ENCODE measurements around the gene NFX1. TPM values are rescaled to one million over a fixed set of nuclear protein-coding genes. Genes with fewer than 3 reads are reported as not detected.

Gene NFX1
- total RNA-seq, 1 experiment from 2014 or later, result 32.6 TPM

DNA sequence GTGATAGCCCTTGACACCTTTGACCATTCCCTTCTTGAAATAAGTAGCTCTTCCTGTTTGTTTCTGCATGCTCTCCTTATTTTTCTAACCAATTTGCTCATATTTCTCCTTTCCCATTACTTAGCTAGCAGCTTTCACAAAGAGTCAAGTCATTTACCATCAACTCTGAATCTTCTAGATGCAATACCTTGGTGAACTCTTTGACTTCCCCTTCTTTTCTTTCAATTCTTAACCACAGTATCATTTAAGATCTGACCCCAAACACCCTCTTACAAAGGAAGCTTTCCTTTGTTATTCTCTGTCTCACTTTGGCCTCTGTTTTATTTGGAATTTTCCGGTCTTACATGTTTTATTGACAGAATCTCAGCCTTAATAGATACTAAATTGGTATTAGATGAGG lies 14.0 kb downstream of the NFX1 start:
- POLR2A ChIA-PET, result no interaction called here
- no peak for DNase-seq
- CTCF ChIA-PET, result no interaction called here
- H3K4me3 ChIP-seq (ENCODE audit: low read depth, low read length), result no peak overlapping the region
- intact Hi-C loops (cut with micrococcal nuclease; ENCODE audit: unreplicated experiment), result no loop called here
- H3K27me3 ChIP-seq (replicated peaks; ENCODE audit: control insufficient read depth, insufficient read depth, low read length), result no peaks in the 10 kb centered on the region
- H3K4me3 Mint-ChIP-seq (ENCODE audit: unreplicated experiment), result no peak overlapping the region
- H3K36me3 ChIP-seq (ENCODE audit: control insufficient read depth, insufficient read depth, low read length), result peaks cover 4% of the 10 kb centered on the region
- H3K27me3 Mint-ChIP-seq (ENCODE audit: insufficient read depth, unreplicated experiment), result no peaks in the 10 kb centered on the region
- TF ChIP-seq, protein P1, sequence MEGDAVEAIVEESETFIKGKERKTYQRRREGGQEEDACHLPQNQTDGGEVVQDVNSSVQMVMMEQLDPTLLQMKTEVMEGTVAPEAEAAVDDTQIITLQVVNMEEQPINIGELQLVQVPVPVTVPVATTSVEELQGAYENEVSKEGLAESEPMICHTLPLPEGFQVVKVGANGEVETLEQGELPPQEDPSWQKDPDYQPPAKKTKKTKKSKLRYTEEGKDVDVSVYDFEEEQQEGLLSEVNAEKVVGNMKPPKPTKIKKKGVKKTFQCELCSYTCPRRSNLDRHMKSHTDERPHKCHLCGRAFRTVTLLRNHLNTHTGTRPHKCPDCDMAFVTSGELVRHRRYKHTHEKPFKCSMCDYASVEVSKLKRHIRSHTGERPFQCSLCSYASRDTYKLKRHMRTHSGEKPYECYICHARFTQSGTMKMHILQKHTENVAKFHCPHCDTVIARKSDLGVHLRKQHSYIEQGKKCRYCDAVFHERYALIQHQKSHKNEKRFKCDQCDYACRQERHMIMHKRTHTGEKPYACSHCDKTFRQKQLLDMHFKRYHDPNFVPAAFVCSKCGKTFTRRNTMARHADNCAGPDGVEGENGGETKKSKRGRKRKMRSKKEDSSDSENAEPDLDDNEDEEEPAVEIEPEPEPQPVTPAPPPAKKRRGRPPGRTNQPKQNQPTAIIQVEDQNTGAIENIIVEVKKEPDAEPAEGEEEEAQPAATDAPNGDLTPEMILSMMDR (IDR thresholded peaks at IDR 0.05; ENCODE audit: insufficient read depth in 1 of 2, low read depth in 1 of 2, low read length in 1 of 2, severe bottlenecking in 1 of 2, unreplicated experiment in 1 of 2), result no peak
- no peak overlapping the region for H3K27ac Mint-ChIP-seq (ENCODE audit: unreplicated experiment)
- H3K4me1 Mint-ChIP-seq (ENCODE audit: low read depth, unreplicated experiment), result no peaks in the 10 kb centered on the region
- H3K9me3 Mint-ChIP-seq (ENCODE audit: unreplicated experiment), result no peaks in the 10 kb centered on the region
- no peaks in the 10 kb centered on the region for H3K4me1 ChIP-seq
- H3K9me3 ChIP-seq, result no peaks in the 10 kb centered on the region; the same call in 1 of the 2 replicates
- BruUV-seq (replicated peaks), result no TSS peak
- H3K36me3 Mint-ChIP-seq (ENCODE audit: insufficient read depth, unreplicated experiment), result peaks cover 22% of the 10 kb centered on the region

DNA sequence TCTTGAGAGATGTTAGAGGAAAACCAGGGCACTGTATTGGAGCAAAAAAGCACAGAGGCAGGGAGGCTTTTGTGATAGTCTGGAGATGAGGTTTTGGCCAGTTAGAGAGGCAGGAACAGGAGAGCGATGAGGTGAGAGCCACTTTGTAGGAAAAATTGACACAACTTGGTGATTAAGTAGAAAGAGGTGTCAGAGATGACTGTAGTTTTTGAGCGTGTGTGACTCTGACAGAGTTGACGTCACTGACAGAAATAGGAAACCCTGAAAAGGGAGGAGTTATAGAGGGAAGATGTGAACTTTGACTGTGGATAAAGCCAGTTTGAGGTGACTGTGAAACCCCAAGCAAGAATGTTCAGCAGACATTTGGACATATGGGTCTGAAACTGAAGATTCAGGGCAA lies 15.7 kb downstream of the NFX1 start:
- intact Hi-C loops (cut with micrococcal nuclease; ENCODE audit: unreplicated experiment), result no loop called here
- ChIA-PET POLR2A (no interaction called here), CTCF (no interaction called here)
- no peak for DNase-seq
- H3K4me3 ChIP-seq (ENCODE audit: low read depth, low read length), result no peak overlapping the region
- no peak overlapping the region for H3K27ac Mint-ChIP-seq (ENCODE audit: unreplicated experiment)
- TF ChIP-seq, protein P1 (IDR thresholded peaks at IDR 0.05; ENCODE audit: insufficient read depth in 1 of 2, low read depth in 1 of 2, low read length in 1 of 2, severe bottlenecking in 1 of 2, unreplicated experiment in 1 of 2), result no peak
- no peaks in the 10 kb centered on the region for H3K9me3 Mint-ChIP-seq (ENCODE audit: unreplicated experiment)
- H3K27me3 Mint-ChIP-seq (ENCODE audit: insufficient read depth, unreplicated experiment), result no peaks in the 10 kb centered on the region
- H3K36me3 ChIP-seq (ENCODE audit: control insufficient read depth, insufficient read depth, low read length), result peaks cover 4% of the 10 kb centered on the region
- H3K4me1 ChIP-seq, result no peaks in the 10 kb centered on the region
- no peaks in the 10 kb centered on the region for H3K27me3 ChIP-seq (replicated peaks; ENCODE audit: control insufficient read depth, insufficient read depth, low read length)
- no peak overlapping the region for H3K4me3 Mint-ChIP-seq (ENCODE audit: unreplicated experiment)
- BruUV-seq (replicated peaks), result no TSS peak
- no peaks in the 10 kb centered on the region for H3K4me1 Mint-ChIP-seq (ENCODE audit: low read depth, unreplicated experiment)
- no peaks in the 10 kb centered on the region; the same call in 1 of the 2 replicates for H3K9me3 ChIP-seq
- peaks cover 15% of the 10 kb centered on the region for H3K36me3 Mint-ChIP-seq (ENCODE audit: insufficient read depth, unreplicated experiment)

DNA sequence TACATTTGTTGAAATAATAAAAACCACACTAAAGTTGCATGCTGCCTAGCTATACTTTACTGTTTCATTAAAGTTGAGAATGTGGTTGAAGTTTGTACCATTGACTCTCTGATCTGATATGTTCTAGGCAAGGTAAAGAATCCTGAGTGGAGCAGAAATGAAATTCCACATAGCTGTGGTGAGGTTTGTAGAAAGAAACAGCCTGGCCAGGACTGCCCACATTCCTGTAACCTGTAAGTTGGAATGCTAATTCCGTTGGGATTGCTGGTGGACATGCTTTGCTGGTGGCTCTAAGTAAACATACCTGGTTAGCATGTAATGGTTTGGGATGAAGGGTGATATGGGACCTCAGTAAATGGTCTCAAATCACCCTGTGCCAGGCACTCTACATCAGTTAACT lies 16.8 kb downstream of the NFX1 start:
- BruUV-seq (replicated peaks), result no TSS peak
- no peak for DNase-seq
- Mint-ChIP-seq H3K4me3 (ENCODE audit: unreplicated experiment) (no peak overlapping the region), H3K9me3 (ENCODE audit: unreplicated experiment) (no peaks in the 10 kb centered on the region), H3K27ac (ENCODE audit: unreplicated experiment) (no peak overlapping the region), H3K4me1 (ENCODE audit: low read depth, unreplicated experiment) (no peaks in the 10 kb centered on the region), H3K36me3 (ENCODE audit: insufficient read depth, unreplicated experiment) (peaks cover 22% of the 10 kb centered on the region), H3K27me3 (ENCODE audit: insufficient read depth, unreplicated experiment) (no peaks in the 10 kb centered on the region)
- Histone ChIP-seq H3K36me3 (ENCODE audit: control insufficient read depth, insufficient read depth, low read length) (peaks cover 4% of the 10 kb centered on the region), H3K4me1 (no peaks in the 10 kb centered on the region), H3K4me3 (ENCODE audit: low read depth, low read length) (no peak overlapping the region), H3K27me3 (replicated peaks; ENCODE audit: control insufficient read depth, insufficient read depth, low read length) (no peaks in the 10 kb centered on the region), H3K9me3 (no peaks in the 10 kb centered on the region; the same call in 1 of the 2 replicates)
- ChIA-PET POLR2A (no interaction called here), CTCF (no interaction called here)
- TF ChIP-seq, protein P1 (IDR thresholded peaks at IDR 0.05; ENCODE audit: insufficient read depth in 1 of 2, low read depth in 1 of 2, low read length in 1 of 2, severe bottlenecking in 1 of 2, unreplicated experiment in 1 of 2), result no peak
- intact Hi-C loops (cut with micrococcal nuclease; ENCODE audit: unreplicated experiment), result no loop called here
